GM19240 (cell line): ENCODE data around the gene ZFHX3.
A peak's percentile ranks its signal among the peaks of the same experiment; 100 is the strongest.

Source experiments
- DNase-seq: peaks from one replicate; pipeline ENCODE4 v3.0.0; 2011; ENCODE audit warnings: low spot score; ENCODE audit not compliant: insufficient read length

The ZFHX3 gene

DNA sequence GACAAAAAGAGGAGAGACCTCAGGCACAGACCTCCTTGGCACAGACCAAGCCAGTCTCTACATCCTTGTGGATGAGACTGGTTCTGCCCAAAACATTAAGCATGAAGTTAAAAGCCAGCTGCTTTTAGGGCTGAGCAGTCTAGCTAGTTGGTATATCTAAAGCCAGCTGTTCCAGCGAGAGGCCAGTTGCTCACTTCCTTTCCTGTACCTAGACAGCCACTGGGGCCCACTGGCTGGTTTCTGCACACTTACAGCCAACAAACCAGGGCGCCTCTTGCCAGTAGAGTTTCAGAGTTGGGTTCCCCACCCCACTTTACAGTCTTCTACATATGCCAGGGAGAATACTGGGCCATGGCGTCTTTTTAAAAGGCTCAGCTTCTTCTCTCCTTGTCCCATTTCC lies 242.4 kb downstream of the ZFHX3 start:
- DNase-seq: no peak

DNA sequence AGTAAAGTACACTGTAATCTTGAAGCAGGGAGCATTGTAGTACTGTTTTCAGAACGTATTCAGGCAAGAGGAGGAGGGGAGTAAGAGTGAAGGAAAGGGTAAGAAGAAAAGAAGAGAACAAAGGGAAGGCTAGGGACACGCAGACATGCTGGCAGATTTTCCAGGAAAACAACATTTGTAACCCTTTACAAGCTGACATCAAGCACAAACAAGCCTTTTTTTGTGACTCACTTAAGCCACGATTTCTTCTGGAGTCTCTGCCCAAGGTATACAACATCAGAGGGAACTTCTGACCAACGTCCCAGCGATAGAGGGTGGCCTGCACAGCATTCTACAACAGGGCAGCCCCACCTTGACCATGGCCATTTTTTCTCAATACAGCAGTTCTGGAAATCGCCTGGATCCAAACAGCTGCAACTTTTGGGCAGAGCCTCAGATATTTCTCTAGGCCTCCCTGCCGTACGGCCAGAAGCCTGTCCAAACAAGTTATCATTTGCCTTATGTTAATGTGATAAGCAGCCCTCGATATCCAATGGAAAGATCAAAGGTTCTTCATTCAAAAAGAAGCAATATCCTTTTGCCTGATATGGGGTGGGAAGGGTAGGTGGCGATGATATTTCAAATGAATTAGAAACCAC lies 247.3 kb downstream of the ZFHX3 start:
- no peak for DNase-seq

DNA sequence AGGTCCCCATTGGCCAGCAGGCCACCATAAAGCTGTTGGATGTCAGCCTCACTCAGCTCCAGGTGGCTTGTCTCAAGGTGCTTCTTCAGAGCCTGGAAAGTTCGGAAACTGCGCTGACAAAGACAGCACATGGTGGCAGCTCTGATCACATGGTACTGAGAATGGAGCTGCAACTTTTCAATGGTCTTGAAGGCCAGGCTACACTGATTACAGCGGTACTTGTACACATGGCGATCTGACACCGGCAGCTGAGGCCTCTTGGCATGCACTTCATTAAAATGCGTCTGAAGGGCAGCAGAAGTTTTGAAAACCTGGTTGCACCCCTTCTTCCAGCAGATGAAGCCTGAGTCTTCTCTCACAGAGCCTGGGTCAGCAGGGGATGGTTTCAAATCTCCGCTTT lies 249.7 kb downstream of the ZFHX3 start:
- DNase-seq: no peak

DNA sequence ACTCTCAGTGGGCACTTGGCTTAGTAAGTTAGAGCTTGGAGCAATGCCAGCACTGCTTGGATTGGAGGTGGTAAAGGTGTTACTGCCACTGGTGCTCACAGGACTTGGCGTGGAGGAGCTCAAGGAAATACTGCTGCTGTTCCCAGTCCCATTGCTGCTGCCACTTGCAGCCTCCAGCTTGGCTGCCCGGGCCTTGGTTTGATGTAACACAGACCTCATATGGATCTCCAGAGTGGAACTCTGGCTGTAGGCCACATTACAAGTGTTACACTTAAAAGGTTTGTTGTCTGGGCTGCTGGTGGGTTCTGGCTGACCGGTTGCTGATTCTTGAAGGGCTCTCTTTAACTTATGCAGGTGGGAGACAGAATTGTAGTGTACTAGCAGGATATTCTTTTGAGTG lies 250.3 kb downstream of the ZFHX3 start:
- DNase-seq: no peak

DNA sequence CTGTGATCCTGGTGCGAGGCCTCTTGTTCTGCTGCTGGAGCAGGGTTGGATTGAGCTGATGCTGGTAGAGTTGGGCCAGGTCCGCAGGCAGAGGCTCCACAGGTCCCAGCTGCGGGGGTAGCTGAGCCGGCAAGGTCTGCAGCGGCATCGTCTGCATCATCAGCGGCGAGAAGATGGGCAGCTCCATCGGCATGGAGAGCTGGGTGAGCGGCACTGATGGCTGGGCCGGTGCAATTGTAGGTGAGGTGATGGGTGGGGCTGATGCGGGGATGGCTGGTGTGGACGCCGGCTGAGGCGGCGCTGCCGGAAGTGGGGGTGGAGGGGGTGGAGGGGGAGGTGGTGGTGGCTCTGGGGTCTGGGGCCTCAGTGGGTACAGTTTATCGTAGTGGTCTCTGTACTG lies 251.7 kb downstream of the ZFHX3 start:
- no peak for DNase-seq

DNA sequence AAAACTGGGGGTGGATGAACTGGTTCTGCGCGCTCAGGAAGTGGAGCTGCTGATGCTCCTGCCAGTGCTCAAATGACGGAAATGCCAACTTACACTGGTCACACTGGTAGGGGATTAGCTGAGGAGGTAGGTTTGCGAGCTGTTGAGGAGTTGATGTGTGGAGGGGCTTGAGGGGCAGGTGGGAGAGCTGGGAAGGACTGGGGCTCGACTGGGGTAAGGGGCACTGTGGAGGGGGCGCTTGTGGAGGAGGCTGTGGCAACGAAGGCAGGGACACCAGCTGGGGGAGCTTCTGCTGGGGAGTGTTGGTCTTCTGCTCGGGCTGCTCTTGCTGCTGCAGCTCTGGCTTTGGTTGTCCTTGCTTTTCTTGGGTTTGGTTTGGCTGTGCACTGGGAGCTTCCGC lies 252.9 kb downstream of the ZFHX3 start:
- no peak for DNase-seq

DNA sequence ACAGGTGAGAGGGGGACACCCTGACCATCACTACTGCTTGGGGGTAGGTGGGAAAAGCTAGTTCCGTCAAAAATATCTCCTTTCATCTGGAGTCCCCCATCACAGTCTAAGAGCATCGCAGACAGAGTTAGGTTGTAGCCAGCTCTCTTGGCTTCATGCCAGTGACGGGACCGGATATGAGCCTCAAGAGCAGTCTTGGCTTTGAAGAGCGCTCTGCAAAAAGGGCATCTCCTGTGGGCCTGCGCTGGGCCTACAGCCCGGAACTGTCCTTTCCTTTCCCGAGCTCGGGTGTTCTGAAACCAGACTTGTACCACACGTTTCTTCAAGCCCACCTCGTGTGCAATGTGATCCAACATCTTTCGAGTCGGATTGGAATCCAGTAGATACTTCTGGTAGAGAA lies 253.6 kb downstream of the ZFHX3 start:
- DNase-seq: no peak

DNA sequence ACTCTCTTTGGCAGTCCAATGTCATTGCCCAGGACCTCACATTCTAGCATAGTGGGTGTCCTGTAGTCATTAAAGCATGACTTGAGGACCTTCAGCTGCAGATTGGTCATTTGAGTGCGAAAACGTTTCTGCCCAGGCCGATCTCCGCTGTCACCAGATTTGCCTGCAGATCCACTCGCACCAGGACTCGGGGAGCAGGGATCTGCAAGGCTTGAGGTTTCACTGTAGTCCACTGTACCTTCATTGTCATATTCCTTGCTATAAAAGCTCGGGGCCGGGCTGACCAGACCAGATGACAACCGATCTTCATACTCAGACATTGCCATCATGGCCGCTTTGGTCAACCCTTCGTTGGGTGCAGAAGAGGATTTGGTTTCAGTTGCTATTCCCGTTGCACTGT lies 254.2 kb downstream of the ZFHX3 start:
- DNase-seq: no peak

DNA sequence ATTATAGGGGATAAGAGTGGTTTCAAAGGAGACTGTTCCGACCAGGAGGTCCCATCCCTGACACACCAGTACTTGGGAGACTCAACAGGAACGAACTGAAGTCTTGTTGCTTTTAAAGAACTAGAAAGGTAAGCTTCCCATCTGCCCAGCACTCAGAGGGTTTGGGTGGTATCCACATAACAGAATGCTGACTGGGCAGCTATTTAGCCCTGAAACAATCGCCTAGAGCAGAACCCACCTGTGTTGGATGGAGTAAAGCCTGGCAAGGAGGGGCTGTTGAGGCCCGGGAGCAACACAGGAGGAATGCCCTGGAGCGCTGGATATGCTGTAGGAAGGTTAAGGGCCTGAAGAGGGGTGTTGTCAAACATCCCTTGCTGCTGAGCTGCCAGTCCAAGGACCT lies 254.9 kb downstream of the ZFHX3 start:
- no peak for DNase-seq

DNA sequence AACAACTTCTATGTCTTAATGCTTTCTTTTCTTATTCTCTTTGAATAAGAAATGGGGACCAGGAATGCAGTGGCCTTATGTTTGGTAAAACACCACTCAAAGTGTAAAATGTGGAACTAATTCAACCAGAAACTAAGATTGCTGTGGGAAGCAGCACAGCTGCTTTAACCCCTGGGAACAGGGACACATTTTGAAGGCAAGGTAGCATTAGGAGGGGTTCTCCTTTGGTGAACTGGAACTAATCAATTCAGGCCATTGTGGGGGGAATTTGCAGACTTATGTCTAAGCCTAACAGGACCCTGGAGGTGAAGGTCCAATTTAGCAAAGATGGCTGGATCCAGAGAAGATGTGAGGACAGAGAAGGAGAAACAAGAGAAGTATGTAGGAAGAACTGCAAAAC lies 256.1 kb downstream of the ZFHX3 start:
- no peak for DNase-seq

DNA sequence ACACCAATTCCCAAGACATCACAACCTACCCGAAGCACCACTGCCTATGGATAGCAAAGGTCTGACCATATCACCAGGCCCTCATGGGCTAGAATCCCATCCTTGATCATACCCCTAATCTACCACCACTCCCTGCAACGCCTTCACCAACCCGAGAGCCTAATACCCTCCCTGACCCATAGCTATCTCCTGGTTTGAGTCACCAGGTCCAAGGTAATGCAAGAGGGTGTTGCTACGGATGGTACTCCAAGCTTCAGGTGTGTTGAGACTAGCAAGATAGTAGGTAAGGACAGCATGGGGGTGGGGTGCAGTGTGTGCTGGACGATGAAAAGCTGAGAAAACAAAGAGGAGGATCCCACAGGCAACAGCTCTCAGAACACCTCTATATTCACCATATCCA lies 258.0 kb downstream of the ZFHX3 start:
- DNase-seq: no peak

DNA sequence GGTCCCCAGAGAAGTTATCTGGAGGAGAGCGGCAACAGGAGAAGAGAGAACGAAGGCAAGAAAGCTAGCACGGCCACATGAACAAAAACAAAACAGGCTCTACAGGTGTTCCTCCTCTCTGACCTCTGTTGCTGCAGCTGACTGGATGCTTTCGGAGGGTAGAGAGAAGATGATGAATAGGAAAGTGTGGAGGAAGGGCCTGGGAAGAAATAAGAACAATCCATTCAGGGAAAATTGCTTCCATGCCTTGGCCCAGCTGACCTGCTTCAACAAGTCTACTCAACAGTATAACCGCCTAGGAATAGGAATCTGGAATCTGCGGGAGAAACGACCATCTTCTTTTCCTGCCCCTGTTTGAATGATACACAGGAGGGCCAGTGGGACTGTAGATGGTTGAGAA lies 258.5 kb downstream of the ZFHX3 start:
- no peak for DNase-seq

DNA sequence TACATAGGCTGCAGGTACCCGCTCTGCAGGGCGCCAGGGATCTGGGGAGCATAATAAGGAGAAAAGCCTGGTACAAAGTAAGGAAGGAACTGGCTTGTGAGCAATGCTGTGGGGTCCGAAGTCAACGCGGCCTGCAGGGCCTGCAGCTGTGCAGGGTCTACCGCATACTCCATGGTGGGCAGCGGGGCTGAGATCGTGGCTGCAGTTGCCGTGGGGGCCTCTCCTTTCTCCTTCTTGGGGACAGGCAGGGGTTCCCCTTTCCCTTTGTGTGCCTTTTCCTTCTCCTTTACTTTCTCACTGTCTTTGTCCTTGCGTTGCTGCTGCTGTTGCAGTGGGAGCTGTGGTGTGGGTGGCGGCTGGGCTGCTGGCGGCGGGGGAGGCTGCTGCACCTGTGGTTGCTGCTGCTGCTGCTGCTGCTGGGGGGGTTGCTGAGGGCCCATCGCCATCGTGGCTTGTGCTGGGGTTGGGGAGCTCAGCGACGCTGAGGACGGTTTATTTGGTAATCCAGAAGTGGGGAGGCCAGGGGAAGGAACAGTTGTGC lies 259.6 kb downstream of the ZFHX3 start:
- no peak for DNase-seq

DNA sequence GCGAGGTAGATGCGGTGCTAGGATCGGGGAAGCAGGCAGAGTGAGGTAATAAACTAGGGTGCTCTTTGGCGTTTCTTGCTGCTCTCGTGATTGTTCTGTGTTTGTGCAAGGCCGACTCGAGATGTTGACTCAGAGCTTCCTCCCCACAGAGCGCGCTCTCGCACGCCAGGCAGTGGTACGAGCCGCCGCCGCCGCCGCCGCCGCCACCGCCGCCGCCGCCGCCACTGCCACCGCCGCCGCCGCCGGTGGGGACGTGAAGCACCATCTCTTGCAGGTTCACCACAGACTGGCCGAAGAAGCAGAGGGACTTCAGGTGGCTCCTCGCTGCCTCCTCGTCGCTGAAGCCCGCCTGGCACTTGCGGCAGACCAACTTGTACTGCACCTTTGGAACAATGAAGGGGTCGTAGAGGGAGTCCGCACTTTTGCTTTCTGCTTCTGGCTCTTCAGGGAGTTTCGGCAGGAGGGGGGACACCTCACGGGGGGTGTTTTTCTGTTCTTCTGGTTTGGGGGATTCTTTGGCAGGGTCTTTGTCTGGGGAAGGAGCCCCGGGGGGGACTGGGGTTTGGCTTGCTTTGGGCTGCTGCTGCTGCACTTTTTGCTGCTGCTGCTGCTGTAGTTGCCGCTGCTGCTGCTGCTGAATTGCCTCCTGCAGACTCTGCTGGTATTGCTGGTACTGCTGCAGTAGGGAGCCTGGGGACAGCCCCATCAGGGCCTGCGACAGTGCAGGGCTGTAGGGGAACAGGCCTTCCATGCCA lies 260.2 kb downstream of the ZFHX3 start:
- DNase-seq: peak; percentile 62

DNA sequence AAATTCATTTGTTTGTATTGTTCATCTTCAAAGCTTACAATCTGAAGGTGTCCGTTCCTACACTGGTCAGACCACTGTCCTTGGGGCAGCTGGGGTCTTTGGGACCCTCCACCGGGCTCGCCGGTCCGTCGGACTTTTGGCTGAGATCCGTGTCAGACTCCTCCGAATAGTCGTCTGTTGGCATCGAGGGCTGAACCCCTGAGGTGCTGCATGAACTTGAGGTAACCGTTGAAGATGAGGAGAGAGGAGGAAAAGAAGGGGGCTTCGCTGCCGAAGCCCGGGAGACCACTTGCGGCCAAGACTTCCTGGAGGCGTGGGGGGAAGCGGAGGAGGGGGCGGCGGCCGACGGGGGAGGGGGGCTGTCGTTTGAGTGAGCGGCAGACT lies 260.8 kb downstream of the ZFHX3 start:
- no peak for DNase-seq

DNA sequence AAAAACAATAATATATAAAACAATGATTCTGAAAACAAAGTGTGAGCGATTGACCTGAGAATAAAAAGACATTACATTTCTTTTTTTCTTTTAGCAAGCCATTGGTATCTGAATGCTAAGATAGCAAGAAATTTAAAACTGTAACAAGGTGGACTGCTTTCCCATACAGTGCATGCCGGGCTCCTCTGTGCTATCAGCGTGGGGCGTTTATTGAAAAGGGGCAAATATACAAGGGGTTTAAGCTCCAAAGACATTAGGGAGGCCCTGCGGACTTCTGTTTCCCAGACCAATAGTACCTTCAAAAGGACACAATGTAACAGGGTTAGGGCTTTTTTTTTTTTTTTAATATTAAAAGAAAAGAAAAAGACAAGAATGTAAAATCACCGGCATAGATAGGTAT lies 261.3 kb downstream of the ZFHX3 start:
- DNase-seq: no peak

DNA sequence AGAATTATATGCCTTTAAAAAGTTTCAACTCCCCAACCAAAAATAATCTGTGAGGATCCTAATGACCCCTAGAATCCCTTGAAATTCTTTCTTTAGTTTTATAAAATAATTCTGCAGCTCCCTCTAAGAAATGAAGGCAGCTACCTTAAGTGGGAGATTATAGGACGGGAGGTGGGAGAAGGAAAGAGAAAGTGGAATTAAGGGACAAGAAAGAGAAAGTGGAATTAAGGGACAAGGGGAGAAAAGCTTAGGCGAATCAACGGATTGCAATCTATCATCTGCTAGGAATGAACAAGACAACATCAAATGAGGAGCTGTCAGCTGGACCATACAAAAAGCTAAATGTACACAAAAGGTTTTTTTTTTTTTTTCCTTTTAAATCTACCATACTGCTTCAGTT lies 262.0 kb downstream of the ZFHX3 start:
- DNase-seq: no peak

DNA sequence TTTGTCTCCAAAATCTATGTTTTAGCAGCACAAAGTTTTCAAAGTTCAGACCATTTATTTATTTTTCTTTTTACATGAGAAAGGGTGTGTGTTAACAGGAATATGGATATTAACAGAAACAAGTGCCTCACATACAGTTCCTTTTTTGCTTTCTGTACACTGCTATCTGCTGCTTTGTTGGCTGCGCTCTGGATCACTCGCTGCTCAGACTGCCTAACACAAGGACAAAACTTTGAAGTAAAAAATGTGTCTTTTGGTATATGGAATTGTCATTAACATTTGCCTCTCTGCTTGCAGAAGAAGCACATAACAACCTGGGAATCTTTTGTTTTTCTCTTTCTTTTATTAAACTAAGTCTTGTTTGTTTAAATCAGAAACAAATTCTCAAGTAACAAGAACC lies 262.8 kb downstream of the ZFHX3 start:
- DNase-seq: no peak

DNA sequence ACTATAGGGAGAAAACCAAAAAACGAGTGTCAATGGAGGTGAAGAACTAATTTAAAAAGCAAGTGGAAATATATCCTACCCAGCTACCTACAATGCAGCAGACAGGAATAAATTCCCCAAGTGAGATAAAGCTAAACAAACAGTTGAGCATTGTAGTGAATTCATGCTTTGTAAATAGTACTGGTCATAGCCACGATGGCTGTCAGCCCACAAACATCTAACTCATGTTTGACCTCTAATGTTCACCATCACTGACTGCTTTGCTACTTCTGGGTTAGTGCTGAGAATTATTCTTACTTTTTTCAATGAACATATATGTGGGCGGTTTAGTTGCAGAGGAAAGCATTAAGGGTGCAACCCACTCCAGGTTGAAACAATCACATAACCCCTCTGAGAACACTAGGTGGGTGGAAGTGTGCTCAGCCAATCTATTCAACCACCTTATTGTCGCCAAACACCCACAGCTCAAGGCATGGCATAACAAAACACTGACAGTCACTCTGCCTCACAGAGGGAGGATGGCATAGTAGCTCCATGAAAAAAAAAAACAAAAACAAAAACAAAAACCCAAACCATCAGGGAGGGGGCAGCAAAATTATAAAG lies 264.1 kb downstream of the ZFHX3 start:
- no peak for DNase-seq

DNA sequence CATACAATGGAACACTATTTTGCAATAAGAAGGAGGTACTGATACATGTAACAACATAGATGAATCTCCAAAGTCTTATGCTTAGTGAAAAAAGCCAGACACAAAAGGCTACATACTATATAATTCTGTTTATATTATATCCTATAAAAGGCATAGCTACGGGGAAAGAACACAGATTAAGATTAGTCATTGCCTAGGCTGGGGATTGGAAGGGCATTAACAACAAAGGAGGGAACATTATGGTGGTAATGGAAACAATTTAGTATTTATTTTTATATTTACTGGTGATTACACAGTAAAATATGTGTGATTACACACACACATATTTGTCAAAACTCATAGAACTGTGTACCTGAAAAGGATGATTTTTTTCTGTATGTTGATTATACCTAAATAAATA lies 278.1 kb downstream of the ZFHX3 start:
- no peak for DNase-seq

DNA sequence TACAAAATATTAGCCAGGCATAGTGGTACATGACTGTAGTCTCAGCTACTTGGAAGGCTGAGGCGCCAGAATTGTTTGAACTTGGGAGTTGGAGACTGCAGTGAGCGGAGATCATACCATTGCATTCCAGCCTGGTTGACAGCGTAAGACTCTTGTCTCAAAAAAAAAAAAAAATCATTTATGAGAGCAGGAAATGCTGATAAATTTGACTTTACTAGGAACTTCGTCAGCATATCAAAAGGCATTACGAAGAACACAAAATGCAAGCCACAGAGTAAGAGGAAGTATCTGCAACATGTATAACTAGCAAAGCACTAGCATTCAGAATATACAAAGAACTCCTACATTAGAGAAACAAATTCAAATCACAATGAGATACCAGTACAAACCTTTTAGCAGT lies 279.3 kb downstream of the ZFHX3 start:
- DNase-seq: no peak

DNA sequence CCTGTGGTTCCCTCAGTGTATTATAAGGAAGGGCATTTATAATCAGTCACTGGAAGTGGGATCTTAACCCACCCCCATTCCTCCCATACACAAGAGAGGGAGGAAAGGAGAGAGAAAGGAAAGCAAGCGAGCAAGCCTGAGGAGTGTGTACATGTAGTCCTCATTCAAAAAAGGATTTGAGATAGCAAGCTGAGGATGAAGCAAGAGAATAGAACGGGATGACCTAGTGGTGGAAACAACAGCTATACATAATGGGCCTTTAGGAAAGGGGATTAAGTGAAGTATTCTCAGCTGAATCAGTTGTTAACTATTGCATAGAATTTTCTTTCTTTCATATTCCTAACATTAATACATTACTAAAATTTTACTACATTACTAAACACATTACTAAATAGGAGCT lies 281.4 kb downstream of the ZFHX3 start:
- DNase-seq: no peak
